ENCODE results near the gene CEP350. TPM values are rescaled to one million over a fixed set of nuclear protein-coding genes. Genes with fewer than 3 reads are reported as not detected.

The CEP350 gene
- total RNA-seq, 1 experiment from 2014 or later: 41.1 TPM

GRCh38 chr1:179925302-179925701 is 29.3 kb upstream of the CEP350 start:
- Histone ChIP-seq H3K36me3 (ENCODE audit: control insufficient read depth, insufficient read depth, low read length) (no peaks in the 10 kb centered on the region), H3K27ac (ENCODE audit: low read length) (no peak overlapping the region; the same call in 1 of the 2 replicates), H3K4me3 (ENCODE audit: low read depth in 2 of 2, low read length in 2 of 2) (no peak overlapping the region), H3K9me3 (ENCODE audit: control insufficient read depth, insufficient read depth, low read depth, low read length) (no peaks in the 10 kb centered on the region), H3K27me3 (ENCODE audit: control insufficient read depth, insufficient read depth, low read length) (no peaks in the 10 kb centered on the region), H3K4me1 (ENCODE audit: control insufficient read depth, insufficient read depth, low read length) (peaks cover 8% of the 10 kb centered on the region; the same call in 1 of the 2 replicates)
- TF ChIP-seq REST (IDR thresholded peaks at IDR 0.05; ENCODE audit: insufficient read depth in 1 of 2, low read depth in 2 of 2, low read length in 1 of 2) (no peak), SIN3A (IDR thresholded peaks at IDR 0.05; ENCODE audit: borderline replicate concordance, insufficient read depth, low read depth, low read length) (no peak), CTCF (IDR thresholded peaks at IDR 0.05) (no peak)
- DNase-seq (ENCODE audit: low read depth, low spot score) (no peak), ATAC-seq (no peak)
- POLR2A ChIA-PET: interaction anchor here (0.6 kb wide), 1 partner anchor 229 kb away, joined by 7 read pairs; no protein-coding TSS in a partner anchor
- intact Hi-C loops (cut with micrococcal nuclease; ENCODE audit: unreplicated experiment) (no loop called here), in situ Hi-C loops (cut with HindIII; ENCODE audit: low pct_unique_long_range_greater_than_20kb, low sequenced_read_pairs) (no loop called here)
- CTCF ChIA-PET: no interaction called here
- BruUV-seq (replicated peaks): no TSS peak

- H3K36me3 ChIP-seq (ENCODE audit: control insufficient read depth, insufficient read depth, low read length): no peaks in the 10 kb centered on the region
- TF ChIP-seq POLR2AphosphoS5 (IDR thresholded peaks at IDR 0.05; ENCODE audit: low read depth, low read length): no peak
- no peak for TF ChIP-seq SIN3A (IDR thresholded peaks at IDR 0.05; ENCODE audit: borderline replicate concordance, insufficient read depth, low read depth, low read length)
- TF ChIP-seq CTCF (IDR thresholded peaks at IDR 0.05): no peak
- no peak for TF ChIP-seq REST (IDR thresholded peaks at IDR 0.05; ENCODE audit: insufficient read depth in 1 of 2, low read depth in 2 of 2, low read length in 1 of 2)
- no peak for TF ChIP-seq TCF7L2 (IDR thresholded peaks at IDR 0.05; ENCODE audit: low read depth, low read length)
- intact Hi-C loops (cut with micrococcal nuclease; ENCODE audit: unreplicated experiment) (no loop called here), in situ Hi-C loops (cut with HindIII; ENCODE audit: low pct_unique_long_range_greater_than_20kb, low sequenced_read_pairs) (no loop called here)
- no peak for ATAC-seq
- H3K9me3 ChIP-seq (ENCODE audit: control insufficient read depth, insufficient read depth, low read depth, low read length): no peaks in the 10 kb centered on the region
- no peak overlapping the region for H3K4me3 ChIP-seq (ENCODE audit: low read depth in 2 of 2, low read length in 2 of 2)
- H3K4me1 ChIP-seq (ENCODE audit: control insufficient read depth, insufficient read depth, low read length): peaks cover 11% of the 10 kb centered on the region; the same call in 1 of the 2 replicates
- no peak for DNase-seq (ENCODE audit: low read depth, low spot score)
- POLR2A ChIA-PET: no interaction called here
- H3K27ac ChIP-seq (ENCODE audit: low read length): peak overlapping the region; percentile 11; the same call in 1 of the 2 replicates
- no TSS peak for BruUV-seq (replicated peaks)
- CTCF ChIA-PET: no interaction called here
- no peaks in the 10 kb centered on the region for H3K27me3 ChIP-seq (ENCODE audit: control insufficient read depth, insufficient read depth, low read length)
Observed at GRCh38 chr1:179925922-179926849, 28.4 kb upstream of the CEP350 start.
